ENCODE measurements around the gene GDI1. TPM values are rescaled to one million over a fixed set of nuclear protein-coding genes. Genes with fewer than 3 reads are reported as not detected.
A peak's percentile ranks its signal among the peaks of the same experiment; 100 is the strongest.

Gene GDI1
- total and polyA plus RNA-seq, 9 of the 15 experiments (the other 6 are each of a cell fraction or from before 2014, with no cell fraction given), result 0.97 to 82.6 (median 37.5) TPM

DNA sequence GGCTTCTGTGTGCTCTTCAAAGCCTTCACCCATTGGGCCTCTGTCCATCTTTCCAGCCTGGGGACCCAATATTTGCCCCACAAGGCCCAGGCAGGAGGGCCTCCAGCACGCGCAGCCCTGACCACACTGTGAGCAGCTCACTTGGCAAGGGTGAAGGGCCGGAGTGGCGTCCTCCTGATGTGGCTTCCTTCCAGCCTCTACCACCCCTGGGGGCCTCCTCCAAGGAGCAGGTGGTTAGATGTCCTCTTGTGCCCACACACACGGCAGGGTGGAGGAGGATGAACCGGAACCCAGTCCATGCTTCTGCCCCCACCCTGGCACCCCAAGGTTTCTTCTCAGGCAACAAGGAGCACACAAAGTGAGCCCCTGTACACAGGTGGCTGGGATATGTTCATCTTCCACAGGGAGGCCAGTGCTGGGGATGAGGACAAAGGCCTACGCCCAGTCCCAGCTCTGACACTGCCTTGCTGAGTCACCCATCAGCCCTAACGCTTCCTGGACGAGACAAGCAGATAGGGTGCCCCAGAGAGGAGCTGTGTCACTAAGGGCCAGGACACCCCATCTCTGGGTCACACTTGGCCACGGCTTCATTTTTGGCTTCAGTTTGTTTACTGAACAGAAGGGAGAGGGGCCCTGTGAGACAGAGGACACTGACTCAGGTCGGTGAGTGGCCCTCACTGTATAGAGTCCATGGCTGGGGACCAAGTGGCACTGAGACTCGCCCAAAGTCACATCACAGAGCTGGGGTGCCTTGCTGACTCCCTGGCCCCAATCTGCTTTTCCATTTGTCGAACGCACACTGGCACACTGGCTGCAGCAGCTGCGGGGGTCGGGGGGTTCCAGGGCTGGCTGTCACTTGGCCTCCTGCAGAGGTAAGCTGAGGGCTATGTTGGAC is 47.5 kb downstream of the GDI1 start (continued):
- TF ChIP-seq, protein P1, sequence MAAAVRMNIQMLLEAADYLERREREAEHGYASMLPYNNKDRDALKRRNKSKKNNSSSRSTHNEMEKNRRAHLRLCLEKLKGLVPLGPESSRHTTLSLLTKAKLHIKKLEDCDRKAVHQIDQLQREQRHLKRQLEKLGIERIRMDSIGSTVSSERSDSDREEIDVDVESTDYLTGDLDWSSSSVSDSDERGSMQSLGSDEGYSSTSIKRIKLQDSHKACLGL (CRISPR knock-in tag; IDR thresholded peaks at IDR 0.05; ENCODE audit: borderline replicate concordance, poor library complexity, severe bottlenecking), result no peak
- TF ChIP-seq ZNF263 (CRISPR knock-in tag; IDR thresholded peaks at IDR 0.05; ENCODE audit: borderline replicate concordance), result no peak
- TF ChIP-seq, protein P2, sequence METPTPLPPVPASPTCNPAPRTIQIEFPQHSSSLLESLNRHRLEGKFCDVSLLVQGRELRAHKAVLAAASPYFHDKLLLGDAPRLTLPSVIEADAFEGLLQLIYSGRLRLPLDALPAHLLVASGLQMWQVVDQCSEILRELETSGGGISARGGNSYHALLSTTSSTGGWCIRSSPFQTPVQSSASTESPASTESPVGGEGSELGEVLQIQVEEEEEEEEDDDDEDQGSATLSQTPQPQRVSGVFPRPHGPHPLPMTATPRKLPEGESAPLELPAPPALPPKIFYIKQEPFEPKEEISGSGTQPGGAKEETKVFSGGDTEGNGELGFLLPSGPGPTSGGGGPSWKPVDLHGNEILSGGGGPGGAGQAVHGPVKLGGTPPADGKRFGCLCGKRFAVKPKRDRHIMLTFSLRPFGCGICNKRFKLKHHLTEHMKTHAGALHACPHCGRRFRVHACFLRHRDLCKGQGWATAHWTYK (CRISPR knock-in tag; IDR thresholded peaks at IDR 0.05), result peak; percentile 29; the same call in 1 of the 2 replicates
- TF ChIP-seq, protein P3, sequence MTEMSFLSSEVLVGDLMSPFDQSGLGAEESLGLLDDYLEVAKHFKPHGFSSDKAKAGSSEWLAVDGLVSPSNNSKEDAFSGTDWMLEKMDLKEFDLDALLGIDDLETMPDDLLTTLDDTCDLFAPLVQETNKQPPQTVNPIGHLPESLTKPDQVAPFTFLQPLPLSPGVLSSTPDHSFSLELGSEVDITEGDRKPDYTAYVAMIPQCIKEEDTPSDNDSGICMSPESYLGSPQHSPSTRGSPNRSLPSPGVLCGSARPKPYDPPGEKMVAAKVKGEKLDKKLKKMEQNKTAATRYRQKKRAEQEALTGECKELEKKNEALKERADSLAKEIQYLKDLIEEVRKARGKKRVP (CRISPR knock-in tag; IDR thresholded peaks at IDR 0.05), result no peak
- TF ChIP-seq, protein P4, sequence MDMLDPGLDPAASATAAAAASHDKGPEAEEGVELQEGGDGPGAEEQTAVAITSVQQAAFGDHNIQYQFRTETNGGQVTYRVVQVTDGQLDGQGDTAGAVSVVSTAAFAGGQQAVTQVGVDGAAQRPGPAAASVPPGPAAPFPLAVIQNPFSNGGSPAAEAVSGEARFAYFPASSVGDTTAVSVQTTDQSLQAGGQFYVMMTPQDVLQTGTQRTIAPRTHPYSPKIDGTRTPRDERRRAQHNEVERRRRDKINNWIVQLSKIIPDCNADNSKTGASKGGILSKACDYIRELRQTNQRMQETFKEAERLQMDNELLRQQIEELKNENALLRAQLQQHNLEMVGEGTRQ (CRISPR knock-in tag; IDR thresholded peaks at IDR 0.05), result no peak
- peak; percentile 71 for TF ChIP-seq POLR2A (conservative IDR thresholded peaks at IDR 0.05)
- TF ChIP-seq BRF1 (IDR thresholded peaks at IDR 0.05; ENCODE audit: borderline replicate concordance, extremely low read depth, insufficient read length), result no peak
- no peak for TF ChIP-seq FOXJ2 (tag; IDR thresholded peaks at IDR 0.05)
- TF ChIP-seq FIP1L1 (IDR thresholded peaks at IDR 0.05; ENCODE audit: low read depth, low read length, poor library complexity, severe bottlenecking), result no peak
- TF ChIP-seq, protein P5, sequence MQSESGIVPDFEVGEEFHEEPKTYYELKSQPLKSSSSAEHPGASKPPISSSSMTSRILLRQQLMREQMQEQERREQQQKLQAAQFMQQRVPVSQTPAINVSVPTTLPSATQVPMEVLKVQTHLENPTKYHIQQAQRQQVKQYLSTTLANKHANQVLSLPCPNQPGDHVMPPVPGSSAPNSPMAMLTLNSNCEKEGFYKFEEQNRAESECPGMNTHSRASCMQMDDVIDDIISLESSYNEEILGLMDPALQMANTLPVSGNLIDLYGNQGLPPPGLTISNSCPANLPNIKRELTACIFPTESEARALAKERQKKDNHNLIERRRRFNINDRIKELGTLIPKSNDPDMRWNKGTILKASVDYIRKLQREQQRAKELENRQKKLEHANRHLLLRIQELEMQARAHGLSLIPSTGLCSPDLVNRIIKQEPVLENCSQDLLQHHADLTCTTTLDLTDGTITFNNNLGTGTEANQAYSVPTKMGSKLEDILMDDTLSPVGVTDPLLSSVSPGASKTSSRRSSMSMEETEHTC (IDR thresholded peaks at IDR 0.05), result no peak
- TF ChIP-seq PURB (CRISPR knock-in tag; IDR thresholded peaks at IDR 0.05; ENCODE audit: low read depth), result no peak
- TF ChIP-seq, protein P6, sequence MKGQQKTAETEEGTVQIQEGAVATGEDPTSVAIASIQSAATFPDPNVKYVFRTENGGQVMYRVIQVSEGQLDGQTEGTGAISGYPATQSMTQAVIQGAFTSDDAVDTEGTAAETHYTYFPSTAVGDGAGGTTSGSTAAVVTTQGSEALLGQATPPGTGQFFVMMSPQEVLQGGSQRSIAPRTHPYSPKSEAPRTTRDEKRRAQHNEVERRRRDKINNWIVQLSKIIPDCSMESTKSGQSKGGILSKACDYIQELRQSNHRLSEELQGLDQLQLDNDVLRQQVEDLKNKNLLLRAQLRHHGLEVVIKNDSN (CRISPR knock-in tag; IDR thresholded peaks at IDR 0.05), result no peak
- no peak for TF ChIP-seq CHCHD3 (CRISPR knock-in tag; IDR thresholded peaks at IDR 0.05)
- TF ChIP-seq ZNF24 (IDR thresholded peaks at IDR 0.05), result no peak
- TF ChIP-seq THRAP3 (IDR thresholded peaks at IDR 0.05; ENCODE audit: borderline replicate concordance), result no peak; the same call in 1 of the 2 replicates
- no peak for TF ChIP-seq ZNF445 (CRISPR knock-in tag; IDR thresholded peaks at IDR 0.05; ENCODE audit: low read depth)
- TF ChIP-seq SMARCA5 (IDR thresholded peaks at IDR 0.05), result no peak
- no peak for TF ChIP-seq ZNF785 (CRISPR knock-in tag; IDR thresholded peaks at IDR 0.05)
- TF ChIP-seq NFE2 (IDR thresholded peaks at IDR 0.05; ENCODE audit: low read depth), result peak; percentile 98
- no peak for TF ChIP-seq ETV1 (tag; conservative IDR thresholded peaks at IDR 0.05; ENCODE audit: low read depth)
- TF ChIP-seq, protein P7, sequence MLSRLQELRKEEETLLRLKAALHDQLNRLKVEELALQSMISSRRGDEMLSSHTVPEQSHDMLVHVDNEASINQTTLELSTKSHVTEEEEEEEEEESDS (CRISPR knock-in tag; IDR thresholded peaks at IDR 0.05), result no peak
